Sigmoid colon (tissue), 7 donors: Measurements from ENCODE around the gene ENHO. TPM values are rescaled to one million over a fixed set of nuclear protein-coding genes. Genes with fewer than 3 reads are reported as not detected.
"Not testable (repeated sequence)": the region's sequence is repeated elsewhere in the genome, so short reads cannot be mapped to it uniquely, and the experiment has no call there.

ENCODE experiments used
- DNase-seq: peaks from one replicate; pipeline ENCODE4 v3.0.0-alpha.2; 2019
- H3K27ac ChIP-seq, 4 donors: fragments of 200-600 bp; sonication (generic); one replicate each; pipeline ENCODE4 v1.5.1; 2016 to 2019; ENCODE audit warnings: mild to moderate bottlenecking in 1 of 4
- H3K27me3 ChIP-seq, 3 donors: fragments of 200-600 bp; sonication (generic); one replicate each; pipeline ENCODE4 v1.5.1; 2019; ENCODE audit warnings: mild to moderate bottlenecking in 1 of 3
- H3K36me3 ChIP-seq, 4 donors: fragments of 200-600 bp; sonication (generic); one replicate each; pipeline ENCODE4 v1.5.1; 2016 to 2019
- H3K4me1 ChIP-seq, 4 donors: fragments of 200-600 bp; sonication (generic); one replicate each; pipeline ENCODE4 v1.5.1; 2017 to 2019
- H3K4me3 ChIP-seq, 4 donors: fragments of 200-600 bp; sonication (generic); one replicate each; pipeline ENCODE4 v1.5.1; 2017 to 2019; ENCODE audit warnings: mild to moderate bottlenecking in 2 of 4, moderate library complexity in 1 of 4
- H3K9me3 ChIP-seq, 4 donors: fragments of 200-600 bp in 3 of 4; sonication (generic) in 3 of 4; one replicate each; pipeline versions ENCODE4 v1.5.1 to v1.6.1; 2013 to 2019
- CTCF ChIP-seq, 4 experiments: fragments of 450-650 bp in 3 of 4; fragments of 200-600 bp in 1 of 4; IDR thresholded peaks; one replicate each; pipeline ENCODE4 v1.5.1; 2016 to 2019; ENCODE audit warnings: antibody characterized with exemption in 4 of 4, mild to moderate bottlenecking in 3 of 4, moderate library complexity in 2 of 4
- EP300 ChIP-seq, 4 donors: sonication (generic); formaldehyde crosslinking; IDR thresholded peaks; one replicate each; pipeline ENCODE4 v1.6.1; 2017; ENCODE audit warnings: antibody characterized with exemption in 4 of 4
- POLR2A ChIP-seq, 2 donors: fragments of 450-650 bp; IDR thresholded peaks; one replicate each; pipeline ENCODE4 v1.6.1; 2016; ENCODE audit warnings: antibody characterized with exemption in 2 of 2, mild to moderate bottlenecking in 2 of 2, moderate library complexity in 2 of 2
- POLR2AphosphoS5 ChIP-seq, 4 donors: sonication (generic); formaldehyde crosslinking; IDR thresholded peaks; one replicate each; pipeline ENCODE4 v1.6.1; 2017; ENCODE audit warnings: antibody characterized with exemption in 4 of 4
- WGBS, 2 donors: extraction: QIAGEN DNeasy Blood & Tissue Kit; methylation state at CpG; one replicate each; pipeline ENCODE4 v1.1.7; 2013; 5-methylcytosine and 5-hydroxymethylcytosine counted together
- intact Hi-C: fragments of 100-400 bp; cut with DNase I; formaldehyde crosslinking; loops from one replicate; pipeline ENCODE4 v1.15.1; 2023
- polyA plus RNA-seq, 3 donors: library from polyadenylated mRNA; stranded (reverse); fragments of 200-250 nt; gene quantifications; one replicate each; pipeline ENCODE4 v1.2.3, GENCODE V29; 2013
- total RNA-seq, 4 donors: library from RNA; depleted of rRNA; stranded (reverse); fragments of >200 nt; gene quantifications; one replicate each; pipeline ENCODE4 v1.1.0, GENCODE V29; 2016
- donor health status: healthy with polysubstance abuse.
- donor health status: Bipolar disorder and iron deficiency.
- donor health status: healthy.

Gene ENHO
- total and polyA plus RNA-seq, 7 donors: 1.9 to 7.4 (median 4.3) TPM; not detected in 3

DNA sequence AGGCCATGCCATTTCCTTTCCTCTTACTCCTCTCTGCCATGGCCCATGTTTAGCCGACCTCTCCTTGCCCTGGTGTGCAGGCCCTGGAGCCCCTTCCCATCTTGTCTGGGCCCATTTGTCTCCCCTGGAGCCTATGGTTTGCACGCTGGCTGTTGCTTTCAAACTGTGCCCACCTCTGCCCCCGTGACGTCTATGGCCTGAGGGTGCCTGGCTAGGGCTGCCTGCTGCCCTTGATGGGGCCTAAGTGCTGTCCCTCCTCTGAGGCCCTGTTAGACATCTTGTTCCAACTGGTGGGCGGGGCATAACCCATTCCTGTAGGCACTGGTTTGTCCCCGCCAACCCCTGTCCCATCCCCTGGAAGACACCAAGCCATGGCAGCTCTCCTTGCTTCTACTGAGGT lies 22.7 kb upstream of the ENHO start:
- Histone ChIP-seq H3K27me3 (no peaks in the 10 kb centered on the region), H3K4me3 (no peak overlapping the region), H3K9me3 (no peaks in the 10 kb centered on the region), H3K4me1 (peaks cover 0 to 14% (median 6%) of the 10 kb centered on the region in 4 donors), H3K36me3 (no peaks in the 10 kb centered on the region), H3K27ac (no peak overlapping the region)
- intact Hi-C loops: no loop called here
- DNase-seq: peak; percentile 35
- no peak for TF ChIP-seq POLR2A (IDR thresholded peaks at IDR 0.05)
- WGBS, 2 donors: 87 to 91% methylated on average over 6 of the region's 6 CpGs

DNA sequence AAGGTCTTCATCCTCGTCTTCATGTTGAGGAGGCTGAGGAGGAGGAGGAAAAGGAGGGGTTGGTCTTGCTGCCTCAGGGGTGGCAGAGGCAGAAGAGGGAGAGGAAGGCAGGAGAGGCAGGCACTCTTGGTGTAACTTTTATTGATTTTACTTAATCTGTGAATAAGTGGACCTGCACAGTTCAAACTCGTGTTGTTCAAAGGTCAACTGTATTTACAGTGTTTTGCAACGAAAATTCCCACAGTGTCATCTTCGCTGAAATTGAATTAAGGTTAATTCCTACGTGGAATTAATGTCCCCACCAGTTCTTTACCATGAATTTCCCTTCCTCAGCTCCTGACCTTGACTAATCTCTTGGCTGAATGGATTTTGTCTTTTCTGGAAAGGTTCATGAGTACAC lies 21.2 kb upstream of the ENHO start:
- no peak for TF ChIP-seq POLR2A (IDR thresholded peaks at IDR 0.05)
- no peak for TF ChIP-seq CTCF (IDR thresholded peaks at IDR 0.05)
- TF ChIP-seq EP300 (IDR thresholded peaks at IDR 0.05): no peak
- TF ChIP-seq POLR2AphosphoS5 (IDR thresholded peaks at IDR 0.05): no peak
- no peaks in the 10 kb centered on the region for H3K9me3 ChIP-seq
- H3K4me3 ChIP-seq: no peak overlapping the region
- peaks cover 0 to 14% (median 6%) of the 10 kb centered on the region in 4 donors for H3K4me1 ChIP-seq
- H3K36me3 ChIP-seq: no peaks in the 10 kb centered on the region
- intact Hi-C loops: no loop called here
- DNase-seq: peak; percentile 2
- no peak overlapping the region for H3K27ac ChIP-seq
- no peaks in the 10 kb centered on the region for H3K27me3 ChIP-seq
- 20 to 62% methylated on average over 5 of the region's 5 CpGs for WGBS, 2 donors

GRCh38 chr9:34541540-34541939 lies 18.8 kb upstream of the ENHO start:
- intact Hi-C loops: no loop called here
- H3K36me3 ChIP-seq: no peaks in the 10 kb centered on the region
- 78 to 79% methylated on average over 7 of the region's 7 CpGs for WGBS, 2 donors
- peak; percentile 21 for DNase-seq
- no peak overlapping the region for H3K27ac ChIP-seq
- H3K27me3 ChIP-seq: peaks cover 0 to 7% (median 0%) of the 10 kb centered on the region in 3 donors
- no peaks in the 10 kb centered on the region for H3K9me3 ChIP-seq
- TF ChIP-seq POLR2AphosphoS5 (IDR thresholded peaks at IDR 0.05) (no peak), CTCF (IDR thresholded peaks at IDR 0.05) (no peak), EP300 (IDR thresholded peaks at IDR 0.05) (no peak), POLR2A (IDR thresholded peaks at IDR 0.05) (no peak)
- peaks cover 0 to under 1% (median 0%) of the 10 kb centered on the region in 4 donors for H3K4me1 ChIP-seq
- no peak overlapping the region for H3K4me3 ChIP-seq

- WGBS, 2 donors: 65 to 75% methylated on average over 2 of the region's 2 CpGs
- Histone ChIP-seq H3K36me3 (no peaks in the 10 kb centered on the region), H3K9me3 (no peaks in the 10 kb centered on the region), H3K27me3 (peaks cover 0 to 10% (median 0%) of the 10 kb centered on the region in 3 donors), H3K4me3 (no peak overlapping the region), H3K27ac (no peak overlapping the region), H3K4me1 (no peaks in the 10 kb centered on the region)
- intact Hi-C loops: no loop called here
- no peak for TF ChIP-seq EP300 (IDR thresholded peaks at IDR 0.05)
- peak; percentile 25 for DNase-seq
Measured at GRCh38 chr9:34540827-34541226, 18.0 kb upstream of the ENHO start.

- Histone ChIP-seq H3K27me3 (peaks cover 0 to 18% (median 0%) of the 10 kb centered on the region in 3 donors), H3K4me3 (no peak overlapping the region), H3K4me1 (no peaks in the 10 kb centered on the region), H3K27ac (no peak overlapping the region), H3K9me3 (no peaks in the 10 kb centered on the region), H3K36me3 (no peaks in the 10 kb centered on the region)
- DNase-seq: peak; percentile 39
- intact Hi-C loops: no loop called here
- WGBS, 2 donors: 59 to 70% methylated on average over 7 of the region's 7 CpGs
- TF ChIP-seq POLR2AphosphoS5 (IDR thresholded peaks at IDR 0.05) (no peak), CTCF (IDR thresholded peaks at IDR 0.05) (no peak), POLR2A (IDR thresholded peaks at IDR 0.05) (no peak), EP300 (IDR thresholded peaks at IDR 0.05) (no peak)
Measured at GRCh38 chr9:34536685-34537084, 13.9 kb upstream of the ENHO start.

DNA sequence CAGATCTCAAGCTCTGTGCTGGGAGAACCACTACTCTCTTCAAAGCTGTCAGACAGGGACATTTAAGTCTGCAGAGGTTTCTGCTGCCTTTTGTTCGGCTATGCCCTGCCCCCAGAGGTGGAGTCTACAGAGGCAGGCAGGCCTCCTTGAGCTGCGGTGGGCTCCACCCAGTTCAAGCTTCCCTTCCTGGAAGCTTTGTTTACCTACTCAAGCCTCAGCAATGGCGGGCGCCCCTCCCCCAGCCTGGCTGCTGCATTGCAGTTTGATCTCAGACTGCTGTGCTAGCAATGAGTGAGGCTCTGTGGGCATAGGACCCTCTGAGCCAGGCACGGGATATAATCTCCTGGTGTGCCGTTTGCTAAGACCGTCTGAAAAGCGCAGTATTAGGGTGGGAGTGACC lies 9.3 kb upstream of the ENHO start:
- 74 to 82% methylated on average over 8 of the region's 8 CpGs for WGBS, 2 donors
- H3K4me3 ChIP-seq, H3K36me3 ChIP-seq, H3K4me1 ChIP-seq, H3K9me3 ChIP-seq, H3K27ac ChIP-seq, intact Hi-C loops: not testable (repeated sequence)
- H3K27me3 ChIP-seq: peaks cover 0 to 13% (median 0%) of the 10 kb centered on the region in 3 donors
- peak; percentile 25 for DNase-seq
